Caco-2 (cell line): ENCODE data around the gene BBX. TPM values are rescaled to one million over a fixed set of nuclear protein-coding genes. Genes with fewer than 3 reads are reported as not detected.

Source experiments
- BruUV-seq: library from RNA; stranded (reverse); fragments of 400-500 nt; replicated peaks from 2 replicates; lab custom pipeline; 2021; lab: Mats Ljungman, UMichigan
- CTCF ChIA-PET: fragments of 300-600 bp; sonication (Branson Sonifier 250); formaldehyde crosslinking; loops from one replicate; lab custom pipeline; 2022; ENCODE audit warnings: antibody characterized with exemption; lab: Charles Lee
- POLR2A ChIA-PET: fragments of 300-600 bp; sonication (Branson Sonifier 250); formaldehyde crosslinking; loops from one replicate; lab custom pipeline; 2022; ENCODE audit warnings: antibody characterized with exemption; lab: Charles Lee
- DNase-seq, 2 experiments: peaks; one replicate each; pipeline versions ENCODE4 v3.0.0 to v3.0.0-alpha.2; 2020 to 2022
- H3K27me3 ChIP-seq: replicated peaks from 2 replicates; pipeline ENCODE4 v1.6.0; 2011; ENCODE audit warnings: low read length; ENCODE audit not compliant: control insufficient read depth, insufficient read depth
- H3K36me3 ChIP-seq: 2 replicates; pipeline ENCODE4 v1.5.1; 2011; ENCODE audit warnings: low read length; ENCODE audit not compliant: control insufficient read depth, insufficient read depth
- H3K4me1 ChIP-seq: fragments of 250-450 bp; sonication (Bioruptor Pico); 2 replicates; pipeline ENCODE4 v1.5.1; 2020; ENCODE audit warnings: mild to moderate bottlenecking
- H3K4me3 ChIP-seq: 2 replicates; pipeline ENCODE4 v1.5.1; 2011; ENCODE audit warnings: low read depth, mild to moderate bottlenecking, control low read depth, low read length
- H3K9me3 ChIP-seq: fragments of 250-450 bp; sonication (Bioruptor Pico); 2 replicates; pipeline ENCODE4 v1.5.1; 2020; ENCODE audit warnings: mild to moderate bottlenecking, moderate library complexity
- H3K27ac Mint-ChIP-seq: one replicate; pipeline ENCODE4 v1.8.0; 2022; ENCODE audit warnings: mixed read lengths; ENCODE audit not compliant: unreplicated experiment
- H3K27me3 Mint-ChIP-seq: one replicate; pipeline ENCODE4 v1.8.0; 2022; ENCODE audit warnings: mixed read lengths; ENCODE audit not compliant: insufficient read depth, unreplicated experiment
- H3K36me3 Mint-ChIP-seq: one replicate; pipeline ENCODE4 v1.8.0; 2022; ENCODE audit warnings: mild to moderate bottlenecking, mixed read lengths; ENCODE audit not compliant: insufficient read depth, unreplicated experiment
- H3K4me1 Mint-ChIP-seq: one replicate; pipeline ENCODE4 v1.8.0; 2022; ENCODE audit warnings: low read depth, mixed read lengths; ENCODE audit not compliant: unreplicated experiment
- H3K4me3 Mint-ChIP-seq: one replicate; pipeline ENCODE4 v1.8.0; 2022; ENCODE audit warnings: mild to moderate bottlenecking, moderate library complexity, mixed read lengths; ENCODE audit not compliant: unreplicated experiment
- H3K9me3 Mint-ChIP-seq: one replicate; pipeline ENCODE4 v1.8.0; 2022; ENCODE audit warnings: mixed read lengths; ENCODE audit not compliant: unreplicated experiment
- intact Hi-C: fragments of 100-400 bp; cut with micrococcal nuclease; formaldehyde crosslinking; loops from one replicate; pipeline ENCODE4 v1.10.0; 2022; ENCODE audit not compliant: unreplicated experiment
- total RNA-seq: library from RNA; stranded (reverse); gene quantifications from 2 replicates; pipeline ENCODE4 v1.2.3, GENCODE V29; 2022
- TF ChIP-seq, protein P1 (sequence below), 2 experiments: fragments of 200-600 bp in 1 of 2; IDR thresholded peaks; 1 replicate in 1 of 2; 2 replicates in 1 of 2; pipeline versions ENCODE4 v1.5.1 to v1.8.0; 2011 to 2022; ENCODE audit warnings: antibody characterized with exemption in 1 of 2, control low read depth in 1 of 2, inconsistent platforms in 1 of 2, low read depth in 1 of 2, low read length in 1 of 2, mild to moderate bottlenecking in 1 of 2, moderate library complexity in 1 of 2; ENCODE audit not compliant: insufficient read depth in 1 of 2, severe bottlenecking in 1 of 2, unreplicated experiment in 1 of 2

The BBX gene
- total RNA-seq, 1 experiment from 2014 or later: 2.6 TPM

DNA sequence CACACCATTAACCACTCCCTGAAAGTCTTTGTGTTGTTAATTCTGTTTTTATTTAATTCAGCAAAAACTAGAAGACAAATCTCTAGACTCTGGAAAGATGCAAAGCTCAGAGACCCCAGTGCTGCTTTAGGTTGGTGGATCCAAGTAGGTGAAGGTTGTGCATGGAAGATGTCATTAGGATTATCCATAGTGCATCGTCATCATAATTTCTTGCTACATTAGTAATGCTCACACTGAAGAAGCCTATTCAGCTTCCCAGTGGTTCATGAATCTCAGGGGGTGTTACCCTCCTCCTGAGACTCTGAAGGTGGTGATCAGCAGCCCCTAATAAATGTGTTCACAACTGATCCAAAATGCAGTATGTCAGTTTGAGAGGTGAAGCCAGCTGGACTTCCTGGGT lies 295.3 kb downstream of the BBX start:
- Histone ChIP-seq H3K9me3 (no peaks in the 10 kb centered on the region), H3K4me1 (no peaks in the 10 kb centered on the region), H3K4me3 (no peak overlapping the region), H3K36me3 (no peaks in the 10 kb centered on the region), H3K27me3 (no peaks in the 10 kb centered on the region)
- peaks cover 4% of the 10 kb centered on the region for H3K27me3 Mint-ChIP-seq
- H3K4me3 Mint-ChIP-seq: no peak overlapping the region
- TF ChIP-seq, protein P1, sequence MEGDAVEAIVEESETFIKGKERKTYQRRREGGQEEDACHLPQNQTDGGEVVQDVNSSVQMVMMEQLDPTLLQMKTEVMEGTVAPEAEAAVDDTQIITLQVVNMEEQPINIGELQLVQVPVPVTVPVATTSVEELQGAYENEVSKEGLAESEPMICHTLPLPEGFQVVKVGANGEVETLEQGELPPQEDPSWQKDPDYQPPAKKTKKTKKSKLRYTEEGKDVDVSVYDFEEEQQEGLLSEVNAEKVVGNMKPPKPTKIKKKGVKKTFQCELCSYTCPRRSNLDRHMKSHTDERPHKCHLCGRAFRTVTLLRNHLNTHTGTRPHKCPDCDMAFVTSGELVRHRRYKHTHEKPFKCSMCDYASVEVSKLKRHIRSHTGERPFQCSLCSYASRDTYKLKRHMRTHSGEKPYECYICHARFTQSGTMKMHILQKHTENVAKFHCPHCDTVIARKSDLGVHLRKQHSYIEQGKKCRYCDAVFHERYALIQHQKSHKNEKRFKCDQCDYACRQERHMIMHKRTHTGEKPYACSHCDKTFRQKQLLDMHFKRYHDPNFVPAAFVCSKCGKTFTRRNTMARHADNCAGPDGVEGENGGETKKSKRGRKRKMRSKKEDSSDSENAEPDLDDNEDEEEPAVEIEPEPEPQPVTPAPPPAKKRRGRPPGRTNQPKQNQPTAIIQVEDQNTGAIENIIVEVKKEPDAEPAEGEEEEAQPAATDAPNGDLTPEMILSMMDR (IDR thresholded peaks at IDR 0.05; ENCODE audit: insufficient read depth in 1 of 2, low read depth in 1 of 2, low read length in 1 of 2, severe bottlenecking in 1 of 2, unreplicated experiment in 1 of 2): no peak
- H3K4me1 Mint-ChIP-seq: peaks cover 2% of the 10 kb centered on the region
- no TSS peak for BruUV-seq
- H3K27ac Mint-ChIP-seq: no peak overlapping the region
- POLR2A ChIA-PET: no interaction called here
- no peaks in the 10 kb centered on the region for H3K36me3 Mint-ChIP-seq
- H3K9me3 Mint-ChIP-seq: no peaks in the 10 kb centered on the region
- no peak for DNase-seq
- intact Hi-C loops: no loop called here
- CTCF ChIA-PET: no interaction called here

DNA sequence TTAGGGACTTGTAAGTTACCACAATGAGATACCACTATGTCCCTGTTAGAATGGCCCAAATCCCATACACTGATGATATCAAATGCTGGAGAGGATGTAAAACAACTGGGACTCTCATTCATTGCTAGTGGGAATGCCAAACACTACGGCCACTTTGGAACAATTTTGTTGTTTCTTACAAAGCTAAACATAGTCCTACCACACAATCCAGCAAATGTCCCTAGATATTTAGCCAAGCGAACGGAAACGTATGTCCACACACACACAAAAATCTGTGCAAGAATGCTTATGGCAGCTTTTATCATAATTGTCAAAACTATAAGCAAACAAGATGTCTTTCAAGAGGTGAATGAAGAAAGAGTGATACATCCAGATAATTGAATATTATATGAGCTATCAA lies 296.9 kb downstream of the BBX start:
- CTCF ChIA-PET: no interaction called here
- peaks cover 4% of the 10 kb centered on the region for H3K27me3 Mint-ChIP-seq
- intact Hi-C loops: no loop called here
- TF ChIP-seq, protein P1 (IDR thresholded peaks at IDR 0.05; ENCODE audit: insufficient read depth in 1 of 2, low read depth in 1 of 2, low read length in 1 of 2, severe bottlenecking in 1 of 2, unreplicated experiment in 1 of 2): no peak
- no peaks in the 10 kb centered on the region for H3K27me3 ChIP-seq
- no peaks in the 10 kb centered on the region for H3K9me3 ChIP-seq
- H3K36me3 ChIP-seq: no peaks in the 10 kb centered on the region
- H3K4me1 Mint-ChIP-seq: no peaks in the 10 kb centered on the region
- no peaks in the 10 kb centered on the region for H3K9me3 Mint-ChIP-seq
- no peaks in the 10 kb centered on the region for H3K4me1 ChIP-seq
- POLR2A ChIA-PET: no interaction called here
- no peaks in the 10 kb centered on the region for H3K36me3 Mint-ChIP-seq
- H3K4me3 ChIP-seq: no peak overlapping the region
- no peak overlapping the region for H3K4me3 Mint-ChIP-seq
- no peak for DNase-seq
- BruUV-seq: no TSS peak
- no peak overlapping the region for H3K27ac Mint-ChIP-seq

GRCh38 chr3:107822308-107822707 lies 299.5 kb downstream of the BBX start:
- H3K9me3 Mint-ChIP-seq: no peaks in the 10 kb centered on the region
- no peaks in the 10 kb centered on the region for H3K36me3 ChIP-seq
- no peaks in the 10 kb centered on the region for H3K36me3 Mint-ChIP-seq
- intact Hi-C loops: no loop called here
- no peak for DNase-seq
- no peak overlapping the region for H3K4me3 Mint-ChIP-seq
- no peaks in the 10 kb centered on the region for H3K27me3 ChIP-seq
- BruUV-seq: no TSS peak
- ChIA-PET CTCF (no interaction called here), POLR2A (no interaction called here)
- H3K27ac Mint-ChIP-seq: no peak overlapping the region
- no peaks in the 10 kb centered on the region for H3K9me3 ChIP-seq
- no peaks in the 10 kb centered on the region for H3K4me1 Mint-ChIP-seq
- no peak overlapping the region for H3K4me3 ChIP-seq
- H3K4me1 ChIP-seq: no peaks in the 10 kb centered on the region
- H3K27me3 Mint-ChIP-seq: no peaks in the 10 kb centered on the region
- TF ChIP-seq, protein P1 (IDR thresholded peaks at IDR 0.05; ENCODE audit: insufficient read depth in 1 of 2, low read depth in 1 of 2, low read length in 1 of 2, severe bottlenecking in 1 of 2, unreplicated experiment in 1 of 2): no peak
